Measurements from ENCODE around the gene CAVIN2.
A peak's percentile ranks its signal among the peaks of the same experiment; 100 is the strongest.

CAVIN2 gene

DNA sequence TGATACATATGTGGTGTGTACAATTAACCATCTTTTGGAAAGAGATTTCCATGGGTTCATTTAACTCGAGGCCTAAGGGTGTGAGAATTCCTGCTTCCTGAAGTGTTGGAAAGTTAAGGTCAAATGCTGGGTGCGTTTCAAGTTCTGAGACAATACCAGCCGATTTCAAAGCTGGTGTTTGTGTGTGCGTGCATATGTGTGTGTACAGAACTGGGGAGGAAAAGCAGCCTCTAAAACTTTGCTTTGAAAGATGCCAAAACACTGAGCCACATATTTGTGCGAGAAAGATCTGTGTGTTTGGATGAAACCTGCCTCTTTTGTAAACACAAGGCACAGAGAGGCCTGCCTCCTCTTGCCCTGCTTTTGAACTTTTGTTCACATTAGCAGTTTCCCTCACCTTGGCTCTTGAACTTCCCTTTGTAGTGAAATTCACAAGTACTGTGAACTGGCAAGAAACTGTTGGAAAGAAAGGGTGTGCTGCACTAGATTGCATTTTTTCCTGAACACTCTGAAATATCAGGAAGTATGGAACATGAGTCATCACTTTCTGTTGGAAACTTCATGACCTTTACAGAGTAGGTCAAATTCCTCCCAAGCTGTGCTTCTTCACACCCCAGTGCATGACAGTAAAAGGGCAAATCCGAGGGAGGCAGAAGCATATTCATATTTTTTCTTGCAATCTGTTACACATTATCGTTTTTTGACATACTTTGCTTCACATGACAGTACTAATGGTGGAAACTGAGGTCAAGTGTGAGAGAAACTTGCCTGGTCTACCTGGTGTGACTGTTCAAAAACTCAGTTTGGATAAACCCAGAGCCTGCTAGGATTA is 20.0 kb upstream of the CAVIN2 start:
- POLR2A ChIA-PET (ENCODE audit: low non-redundant PET) = no interaction called here
- TF ChIP-seq, protein P1, sequence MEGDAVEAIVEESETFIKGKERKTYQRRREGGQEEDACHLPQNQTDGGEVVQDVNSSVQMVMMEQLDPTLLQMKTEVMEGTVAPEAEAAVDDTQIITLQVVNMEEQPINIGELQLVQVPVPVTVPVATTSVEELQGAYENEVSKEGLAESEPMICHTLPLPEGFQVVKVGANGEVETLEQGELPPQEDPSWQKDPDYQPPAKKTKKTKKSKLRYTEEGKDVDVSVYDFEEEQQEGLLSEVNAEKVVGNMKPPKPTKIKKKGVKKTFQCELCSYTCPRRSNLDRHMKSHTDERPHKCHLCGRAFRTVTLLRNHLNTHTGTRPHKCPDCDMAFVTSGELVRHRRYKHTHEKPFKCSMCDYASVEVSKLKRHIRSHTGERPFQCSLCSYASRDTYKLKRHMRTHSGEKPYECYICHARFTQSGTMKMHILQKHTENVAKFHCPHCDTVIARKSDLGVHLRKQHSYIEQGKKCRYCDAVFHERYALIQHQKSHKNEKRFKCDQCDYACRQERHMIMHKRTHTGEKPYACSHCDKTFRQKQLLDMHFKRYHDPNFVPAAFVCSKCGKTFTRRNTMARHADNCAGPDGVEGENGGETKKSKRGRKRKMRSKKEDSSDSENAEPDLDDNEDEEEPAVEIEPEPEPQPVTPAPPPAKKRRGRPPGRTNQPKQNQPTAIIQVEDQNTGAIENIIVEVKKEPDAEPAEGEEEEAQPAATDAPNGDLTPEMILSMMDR (conservative IDR thresholded peaks at IDR 0.05; ENCODE audit: low read depth) = no peak

DNA sequence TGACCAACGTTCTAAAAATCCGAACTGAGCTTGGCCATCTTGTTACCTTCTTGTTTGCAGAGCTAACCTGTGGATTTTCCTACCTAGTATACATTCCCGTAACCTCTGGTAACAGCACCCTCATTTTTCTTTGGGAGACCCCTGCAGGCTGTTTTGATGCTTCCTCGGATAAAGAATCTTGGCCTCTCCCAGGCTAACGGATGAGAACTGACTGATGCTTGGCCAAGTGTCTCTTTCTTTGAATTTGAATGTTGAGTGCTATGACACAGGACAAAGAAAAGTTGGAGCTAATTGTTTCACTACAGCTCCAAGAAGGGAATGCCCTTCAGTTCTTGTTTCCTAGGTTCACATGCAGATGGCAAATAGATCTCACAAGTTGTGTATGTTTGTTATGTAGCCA is 19.3 kb upstream of the CAVIN2 start:
- TF ChIP-seq, protein P1 (conservative IDR thresholded peaks at IDR 0.05; ENCODE audit: low read depth) = no peak
- DNase-seq (ENCODE audit: low spot score) = no peak
- ChIA-PET CTCF (interaction anchor here (0.5 kb wide), 1 partner anchor 265 kb away, joined by 3 read pairs; no protein-coding TSS in a partner anchor), POLR2A (ENCODE audit: low non-redundant PET) (no interaction called here)
- H3K27ac ChIP-seq = no peak overlapping the region

More for the DNA sequence above, 20.0 kb upstream of the CAVIN2 start:
- DNase-seq (ENCODE audit: low spot score) = peak; percentile 88
- H3K27ac ChIP-seq = peak overlapping the region; percentile 17; the same call in 1 of the 2 replicates
- CTCF ChIA-PET = no interaction called here

DNA sequence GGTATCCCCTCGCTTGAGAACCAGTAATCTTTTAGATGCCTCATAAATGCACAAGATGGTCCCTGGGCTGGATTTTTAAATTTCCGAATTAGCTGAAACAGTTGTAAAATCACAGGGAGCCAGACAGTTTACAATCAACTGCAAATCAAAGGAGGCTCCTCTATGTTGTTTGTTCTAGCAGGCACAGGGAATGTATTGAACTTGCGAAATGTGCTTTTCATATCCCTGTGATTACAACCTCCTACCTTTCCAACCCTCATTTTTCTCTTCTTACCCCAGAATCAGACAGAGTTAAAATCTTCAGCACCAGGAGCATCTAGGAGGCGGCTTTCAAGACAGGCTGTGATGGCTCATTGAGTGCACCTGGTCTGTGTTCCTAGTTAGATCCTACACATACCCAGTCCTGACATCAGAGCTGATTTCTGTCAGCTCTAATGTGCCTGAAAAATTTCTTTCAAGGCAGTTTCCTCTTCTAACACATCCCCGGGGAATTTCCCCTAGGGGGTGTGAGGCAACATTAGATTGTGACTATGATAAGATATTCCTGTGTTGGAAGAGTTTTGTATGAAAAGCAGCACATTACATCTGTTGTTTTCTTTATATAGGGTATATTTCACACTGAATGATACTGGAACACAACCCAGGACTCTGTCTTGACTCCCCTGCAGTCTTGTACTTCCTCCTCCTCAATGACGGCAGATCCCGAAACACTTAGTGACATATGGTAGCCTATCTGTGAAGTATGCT is 17.9 kb upstream of the CAVIN2 start:
- no peak for DNase-seq (ENCODE audit: low spot score)
- POLR2A ChIA-PET (ENCODE audit: low non-redundant PET) = no interaction called here
- TF ChIP-seq, protein P1 (conservative IDR thresholded peaks at IDR 0.05; ENCODE audit: low read depth) = no peak
- CTCF ChIA-PET = no interaction called here
- H3K27ac ChIP-seq = no peak overlapping the region

DNA sequence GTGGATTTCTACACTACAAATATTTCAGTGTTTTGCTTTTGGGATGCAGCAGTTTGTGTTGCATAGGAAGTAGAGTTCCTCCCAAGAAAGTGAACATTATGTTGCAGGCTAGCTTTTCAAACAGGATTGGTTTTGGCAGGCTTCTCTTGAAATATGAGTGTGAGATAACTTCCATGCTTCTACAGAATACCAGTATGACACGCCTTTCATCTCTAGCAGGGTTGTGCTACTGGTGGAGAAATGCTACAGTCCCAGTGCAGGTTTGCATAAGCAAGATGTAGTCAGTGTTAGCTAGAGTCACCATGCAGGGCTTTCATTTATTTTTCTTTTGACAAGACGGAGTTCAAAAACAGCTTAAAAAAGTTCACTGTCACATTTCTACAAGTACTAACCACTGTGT is 17.1 kb upstream of the CAVIN2 start:
- TF ChIP-seq, protein P1 (conservative IDR thresholded peaks at IDR 0.05; ENCODE audit: low read depth) = no peak
- ChIA-PET POLR2A (ENCODE audit: low non-redundant PET) (no interaction called here), CTCF (no interaction called here)
- no peak overlapping the region for H3K27ac ChIP-seq
- DNase-seq (ENCODE audit: low spot score) = no peak

DNA sequence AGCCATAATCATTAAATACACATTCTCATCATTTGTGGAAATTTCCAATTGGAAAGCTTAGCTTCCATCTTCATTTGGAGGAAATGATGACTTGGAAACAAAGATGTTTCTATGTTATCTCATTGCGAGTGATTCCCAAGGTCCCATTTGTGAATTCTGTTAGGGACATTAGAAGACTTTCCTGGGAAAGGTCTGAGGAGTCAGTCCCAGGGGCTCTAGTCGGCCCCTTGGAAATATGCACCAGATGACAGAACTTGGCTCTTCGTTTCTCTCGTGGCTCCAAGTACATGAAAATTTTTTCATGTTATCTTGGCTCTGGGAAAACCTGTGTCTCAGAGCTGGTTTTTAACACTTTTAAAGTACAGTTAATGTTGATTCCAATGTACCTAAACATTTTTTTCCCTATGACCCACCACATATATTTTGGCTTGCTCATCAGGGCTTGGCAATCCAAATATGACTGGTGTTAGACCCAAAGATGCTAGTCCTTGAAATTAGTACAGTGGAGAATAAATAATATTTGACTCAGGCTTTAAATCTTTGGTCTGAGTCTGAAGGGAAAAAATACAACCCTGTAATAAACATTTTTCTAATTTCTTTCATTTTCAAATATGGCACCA is 15.4 kb upstream of the CAVIN2 start:
- ChIA-PET CTCF (interaction anchor here (0.7 kb wide), 1 partner anchor 32 kb away, joined by 3 read pairs; no protein-coding TSS in a partner anchor), POLR2A (ENCODE audit: low non-redundant PET) (interaction anchor here (0.5 kb wide), 1 partner anchor 68 kb away, joined by 3 read pairs; no protein-coding TSS in a partner anchor)
- DNase-seq (ENCODE audit: low spot score) = no peak
- no peak overlapping the region for H3K27ac ChIP-seq
- TF ChIP-seq, protein P1 (conservative IDR thresholded peaks at IDR 0.05; ENCODE audit: low read depth) = no peak

DNA sequence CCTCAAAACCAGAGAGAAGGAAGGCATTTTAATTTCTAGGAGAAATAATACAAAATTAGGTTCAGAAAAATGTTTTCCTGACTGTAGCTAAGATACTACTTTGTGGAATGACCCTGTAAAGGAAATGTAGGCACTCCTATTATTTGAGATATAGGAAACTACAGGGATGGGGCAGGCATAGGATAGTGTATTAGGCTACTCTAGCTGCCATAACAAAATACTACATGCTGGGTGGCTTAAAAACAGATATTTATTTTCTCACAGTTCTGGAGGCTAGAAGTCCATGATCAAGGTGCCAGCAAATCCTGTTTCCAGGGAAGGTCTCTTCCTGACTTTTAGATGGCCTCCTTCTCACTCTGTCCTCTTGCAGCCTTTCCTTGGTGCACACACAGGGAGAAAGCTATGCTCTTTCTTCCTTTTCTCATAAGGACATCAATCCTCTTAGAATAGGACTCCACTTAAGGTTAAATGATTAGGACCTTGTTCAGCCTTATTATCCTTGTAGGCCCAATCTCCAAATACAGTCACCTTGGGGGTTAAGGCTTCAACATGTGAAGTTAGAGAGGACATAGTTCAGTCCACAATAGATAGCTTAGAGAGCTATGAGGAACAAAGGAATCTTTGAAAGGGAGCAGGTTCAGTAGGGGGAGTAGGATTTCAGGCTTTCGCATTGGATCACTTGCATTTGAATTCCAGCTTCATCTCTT is 14.0 kb upstream of the CAVIN2 start:
- CTCF ChIA-PET = interaction anchor here (0.8 kb wide), 1 partner anchor 10 kb away, joined by 3 read pairs; no protein-coding TSS in a partner anchor
- DNase-seq (ENCODE audit: low spot score) = no peak
- TF ChIP-seq, protein P1 (conservative IDR thresholded peaks at IDR 0.05; ENCODE audit: low read depth) = no peak
- H3K27ac ChIP-seq = no peak overlapping the region
- POLR2A ChIA-PET (ENCODE audit: low non-redundant PET) = no interaction called here

Data from RWPE1 (cell line).